SU-DHL-6 (cell line): Measurements from ENCODE around the gene TIMM23B.
"Not testable (repeated sequence)": the region's sequence is repeated elsewhere in the genome, so short reads cannot be mapped to it uniquely, and the experiment has no call there.

Experiments used
- CTCF ChIP-seq: fragments of 200-600 bp; sonication (generic); IDR thresholded peaks from one replicate; pipeline ENCODE4 v1.5.1; 2017; ENCODE audit warnings: antibody characterized with exemption, mild to moderate bottlenecking, low read length, moderate library complexity; ENCODE audit not compliant: insufficient read depth, poor library complexity, severe bottlenecking
- EZH2phosphoT487 ChIP-seq: fragments of 200-600 bp; sonication (generic), shearing (Covaris generic); conservative IDR thresholded peaks from 2 replicates; pipeline ENCODE4 v1.6.1; 2018; ENCODE audit warnings: mild to moderate bottlenecking, antibody characterized with exemption, low read length, moderate library complexity, mixed read lengths

- not testable (repeated sequence) for TF ChIP-seq CTCF, EZH2phosphoT487
These were observed 45.4 kb downstream of the TIMM23B start for GRCh38 chr10:49987207-49987606.
